GM04503 (cell line): ENCODE data around the gene KRTAP5-4.
"Not testable (repeated sequence)": the region's sequence is repeated elsewhere in the genome, so short reads cannot be mapped to it uniquely, and the experiment has no call there.

Experiments
- DNase-seq: peaks from one replicate; pipeline ENCODE4 v3.0.0-alpha.2; 2012; ENCODE audit warnings: low read depth

Gene KRTAP5-4

GRCh38 chr11:1652771-1653540, 31.0 kb upstream of the KRTAP5-4 start:
- no peak for DNase-seq

GRCh38 chr11:1652442-1652770, 30.5 kb upstream of the KRTAP5-4 start:
- no peak for DNase-seq

GRCh38 chr11:1652026-1652425, 30.1 kb upstream of the KRTAP5-4 start:
- no peak for DNase-seq

GRCh38 chr11:1651411-1651980, 29.6 kb upstream of the KRTAP5-4 start:
- DNase-seq, result no peak

GRCh38 chr11:1650918-1651262, 29.0 kb upstream of the KRTAP5-4 start:
- DNase-seq, result no peak

GRCh38 chr11:1650034-1650917, 28.3 kb upstream of the KRTAP5-4 start:
- DNase-seq, result no peak

- DNase-seq, result no peak
Measured at GRCh38 chr11:1648653-1649420, 26.9 kb upstream of the KRTAP5-4 start.

- DNase-seq, result no peak
Measured at GRCh38 chr11:1647901-1648652, 26.1 kb upstream of the KRTAP5-4 start.

GRCh38 chr11:1646540-1646939, 24.6 kb upstream of the KRTAP5-4 start:
- DNase-seq, result not testable (repeated sequence)

- DNase-seq, result no peak
Measured at GRCh38 chr11:1645357-1645821, 23.5 kb upstream of the KRTAP5-4 start.

- DNase-seq, result no peak
Measured at GRCh38 chr11:1644601-1645356, 22.8 kb upstream of the KRTAP5-4 start.

GRCh38 chr11:1643146-1643690, 21.3 kb upstream of the KRTAP5-4 start:
- DNase-seq, result no peak

GRCh38 chr11:1642288-1643145, 20.6 kb upstream of the KRTAP5-4 start:
- DNase-seq, result no peak

GRCh38 chr11:1641096-1641495, 19.2 kb upstream of the KRTAP5-4 start:
- no peak for DNase-seq

GRCh38 chr11:1640076-1640946, 18.4 kb upstream of the KRTAP5-4 start:
- no peak for DNase-seq

- DNase-seq, result no peak
Measured at GRCh38 chr11:1639666-1640065, 17.7 kb upstream of the KRTAP5-4 start.

- no peak for DNase-seq
Measured at GRCh38 chr11:1639102-1639620, 17.2 kb upstream of the KRTAP5-4 start.

- no peak for DNase-seq
Measured at GRCh38 chr11:1638344-1638743, 16.4 kb upstream of the KRTAP5-4 start.
